Neuronal stem cell (in vitro differentiated cells): ENCODE measurements around the gene PCK1.

Experiments
- DNase-seq: peaks from one replicate; pipeline ENCODE4 v3.0.0-alpha.2; 2013; ENCODE audit warnings: low spot score
- H2AFZ ChIP-seq: one replicate; pipeline ENCODE4 v1.6.1; 2013; ENCODE audit warnings: mild to moderate bottlenecking, low read length, inconsistent platforms
- H2AK5ac ChIP-seq: 2 replicates; pipeline ENCODE4 v1.6.1; 2013; ENCODE audit warnings: low read depth, mild to moderate bottlenecking, inconsistent platforms, low read length, moderate library complexity, mixed read lengths
- H2BK120ac ChIP-seq: 2 replicates; pipeline ENCODE4 v1.6.1; 2013; ENCODE audit warnings: low read depth, mild to moderate bottlenecking, inconsistent platforms, low read length, moderate library complexity, mixed read lengths
- H2BK12ac ChIP-seq: one replicate; pipeline ENCODE4 v1.6.1; 2013; ENCODE audit warnings: low read length, inconsistent platforms
- H2BK15ac ChIP-seq: 2 replicates; pipeline ENCODE4 v1.6.1; 2013; ENCODE audit warnings: mild to moderate bottlenecking, low read length, inconsistent platforms, mixed read lengths
- H2BK5ac ChIP-seq: one replicate; pipeline ENCODE4 v1.6.1; 2013; ENCODE audit warnings: inconsistent platforms, mild to moderate bottlenecking, low read length, moderate library complexity
- H3K14ac ChIP-seq: one replicate; pipeline ENCODE4 v1.6.1; 2013; ENCODE audit warnings: low read length, inconsistent platforms
- H3K18ac ChIP-seq: 2 replicates; pipeline ENCODE4 v1.6.1; 2013; ENCODE audit warnings: low read length, inconsistent platforms
- H3K23ac ChIP-seq: 2 replicates; pipeline ENCODE4 v1.6.1; 2013; ENCODE audit warnings: low read depth, mild to moderate bottlenecking, mixed read lengths, low read length, inconsistent platforms; ENCODE audit not compliant: poor library complexity
- H3K27ac ChIP-seq: replicated peaks from 3 replicates; pipeline ENCODE4 v1.5.1; 2013; ENCODE audit warnings: low read length, inconsistent platforms
- H3K27me3 ChIP-seq, 3 experiments: 2 replicates each; pipeline ENCODE4 v1.6.1; 2013; ENCODE audit warnings: low read length in 3 of 3, mild to moderate bottlenecking in 2 of 3, inconsistent platforms in 1 of 3, low read depth in 1 of 3, mixed read lengths in 1 of 3, moderate library complexity in 1 of 3; ENCODE audit not compliant: control insufficient read depth in 3 of 3, insufficient read depth in 3 of 3
- H3K36me3 ChIP-seq, 2 donors: replicated peaks in 1 of 2; 2 replicates each; pipeline ENCODE4 v1.6.1; 2013; ENCODE audit warnings: low read length in 2 of 2; ENCODE audit not compliant: control insufficient read depth in 2 of 2, insufficient read depth in 2 of 2
- H3K4ac ChIP-seq: 2 replicates; pipeline ENCODE4 v1.6.1; 2013; ENCODE audit warnings: inconsistent platforms, mild to moderate bottlenecking, low read length, moderate library complexity
- H3K4me1 ChIP-seq, 2 donors: 1 replicate in 1 of 2; 2 replicates in 1 of 2; pipeline ENCODE4 v1.6.1; 2013; ENCODE audit warnings: low read length in 2 of 2, low read depth in 1 of 2; ENCODE audit not compliant: control insufficient read depth in 2 of 2, insufficient read depth in 1 of 2
- H3K4me2 ChIP-seq: one replicate; pipeline ENCODE4 v1.6.1; 2013; ENCODE audit warnings: mild to moderate bottlenecking, low read length, inconsistent platforms; ENCODE audit not compliant: insufficient read depth, poor library complexity, severe bottlenecking
- H3K4me3 ChIP-seq, 2 donors: 2 replicates each; pipeline ENCODE4 v1.5.1; 2013; ENCODE audit warnings: low read length in 2 of 2, mild to moderate bottlenecking in 2 of 2, inconsistent platforms in 1 of 2, moderate library complexity in 1 of 2
- H3K79me1 ChIP-seq: one replicate; pipeline ENCODE4 v1.6.1; 2013; ENCODE audit warnings: low read depth, mild to moderate bottlenecking, inconsistent platforms, low read length, moderate library complexity
- H3K9ac ChIP-seq: one replicate; pipeline ENCODE4 v1.6.1; 2013; ENCODE audit warnings: mild to moderate bottlenecking, low read depth, low read length, inconsistent platforms; ENCODE audit not compliant: poor library complexity
- H3K9me3 ChIP-seq, 2 donors: replicated peaks in 1 of 2; 2 replicates each; pipeline versions ENCODE3 to v1.6.1; 2013; ENCODE audit warnings: low read length in 2 of 2, mild to moderate bottlenecking in 2 of 2, inconsistent platforms in 1 of 2, low read depth in 1 of 2, mixed read lengths in 1 of 2, moderate library complexity in 1 of 2; ENCODE audit not compliant: control insufficient read depth in 2 of 2, insufficient read depth in 1 of 2
- H4K8ac ChIP-seq: one replicate; pipeline ENCODE4 v1.6.1; 2013; ENCODE audit warnings: low read depth, mild to moderate bottlenecking, inconsistent platforms, low read length, moderate library complexity
- H4K91ac ChIP-seq: one replicate; pipeline ENCODE4 v1.6.1; 2013; ENCODE audit warnings: low read length, low read depth, mild to moderate bottlenecking, inconsistent platforms; ENCODE audit not compliant: poor library complexity
- WGBS, 2 donors: extraction: QIAGEN DNeasy Blood & Tissue Kit; methylation state at CpG; one replicate each; pipeline ENCODE4 v1.1.7; 2013; ENCODE audit warnings: missing lambda C conversion rate in 2 of 2, mixed read lengths in 1 of 2; ENCODE audit not compliant: insufficient read length in 2 of 2, insufficient replicate concordance in 1 of 2; ENCODE audit errors: extremely low coverage in 2 of 2; 5-methylcytosine and 5-hydroxymethylcytosine counted together

The PCK1 gene

GRCh38 chr20:57576617-57577550 lies 16.0 kb downstream of the PCK1 start:
- Histone ChIP-seq H3K4ac (no peak overlapping the region), H3K27me3 (peaks cover 0 to 49% (median 0%) of the 10 kb centered on the region in 3 experiments), H3K4me2 (no peak overlapping the region), H2AFZ (no peak overlapping the region), H3K9me3 (no peaks in the 10 kb centered on the region), H3K4me1 (peaks cover 0 to 4% of the 10 kb centered on the region in 2 donors), H4K91ac (no peak overlapping the region), H2BK120ac (no peak overlapping the region), H3K36me3 (no peaks in the 10 kb centered on the region), H4K8ac (no peak overlapping the region), H3K18ac (no peak overlapping the region), H2BK15ac (no peak overlapping the region), H2AK5ac (no peak overlapping the region), H3K23ac (no peak overlapping the region), H2BK5ac (no peak overlapping the region), H3K79me1 (no peaks in the 10 kb centered on the region), H2BK12ac (no peak overlapping the region), H3K4me3 (no peak overlapping the region), H3K27ac (no peak overlapping the region), H3K14ac (no peak overlapping the region), H3K9ac (no peak overlapping the region)
- 100% methylated on average over 3 of the region's 6 CpGs; no CpG with 5 or more reads in 1 of the 2 donors for WGBS, 2 donors
- no peak for DNase-seq

- H2AK5ac ChIP-seq: no peak overlapping the region
- no peaks in the 10 kb centered on the region for H3K9me3 ChIP-seq
- no peak overlapping the region for H2BK12ac ChIP-seq
- H4K91ac ChIP-seq: no peak overlapping the region
- no peak overlapping the region for H4K8ac ChIP-seq
- no peak for DNase-seq
- no peak overlapping the region for H2AFZ ChIP-seq
- H3K23ac ChIP-seq: no peak overlapping the region
- H3K36me3 ChIP-seq: no peaks in the 10 kb centered on the region
- WGBS, 2 donors: no CpG with 5 or more reads among the region's 10 CpGs
- H3K4me3 ChIP-seq: no peak overlapping the region
- H3K4me1 ChIP-seq: peaks cover 0 to 4% of the 10 kb centered on the region in 2 donors
- no peak overlapping the region for H3K4ac ChIP-seq
- no peak overlapping the region for H3K9ac ChIP-seq
- H2BK5ac ChIP-seq: no peak overlapping the region
- H2BK15ac ChIP-seq: no peak overlapping the region
- H3K27me3 ChIP-seq: peaks cover 0 to 55% (median 0%) of the 10 kb centered on the region in 3 experiments
- no peak overlapping the region for H2BK120ac ChIP-seq
- no peak overlapping the region for H3K27ac ChIP-seq
- no peak overlapping the region for H3K4me2 ChIP-seq
- no peak overlapping the region for H3K14ac ChIP-seq
- no peak overlapping the region for H3K18ac ChIP-seq
- no peaks in the 10 kb centered on the region for H3K79me1 ChIP-seq
These were observed 17.0 kb downstream of the PCK1 start for GRCh38 chr20:57577679-57578475.

GRCh38 chr20:57578476-57579165 lies 17.7 kb downstream of the PCK1 start:
- Histone ChIP-seq H3K4me1 (peaks cover 0 to 4% of the 10 kb centered on the region in 2 donors), H2AFZ (no peak overlapping the region), H3K27me3 (peaks cover 0 to 55% (median 0%) of the 10 kb centered on the region in 3 experiments), H2BK120ac (no peak overlapping the region), H3K23ac (no peak overlapping the region), H3K4me3 (no peak overlapping the region), H3K14ac (no peak overlapping the region), H2BK12ac (no peak overlapping the region), H3K18ac (peak overlapping the region; percentile 23), H3K79me1 (peaks cover 1% of the 10 kb centered on the region), H4K8ac (no peak overlapping the region), H2BK5ac (no peak overlapping the region), H2BK15ac (no peak overlapping the region), H2AK5ac (no peak overlapping the region), H3K9ac (no peak overlapping the region), H3K36me3 (no peaks in the 10 kb centered on the region), H3K4ac (no peak overlapping the region), H3K27ac (no peak overlapping the region), H3K9me3 (peaks cover 0 to 1% of the 10 kb centered on the region in 2 donors), H3K4me2 (no peak overlapping the region), H4K91ac (no peak overlapping the region)
- WGBS, 2 donors: no CpG with 5 or more reads among the region's 10 CpGs
- DNase-seq: no peak
